SK-N-SH treated with all-trans-retinoic acid at 6 μM for 48 hours (cell line): ENCODE results near the gene CCM2L.
"Not testable (repeated sequence)": the region's sequence is repeated elsewhere in the genome, so short reads cannot be mapped to it uniquely, and the experiment has no call there.

Experiments
- ARNTL ChIP-seq: fragments of 450-650 bp; formaldehyde crosslinking; IDR thresholded peaks from 2 replicates; pipeline ENCODE4 v1.5.0; 2020; ENCODE audit warnings: low read depth, mild to moderate bottlenecking, moderate library complexity, borderline replicate concordance
- BACH2 ChIP-seq: fragments of 250-450 bp; sonication (Bioruptor Pico); IDR thresholded peaks from 2 replicates; pipeline ENCODE4 v1.9.0; 2021; ENCODE audit warnings: mild to moderate bottlenecking, borderline replicate concordance
- CSDC2 ChIP-seq: fragments of 250-450 bp; sonication (Bioruptor Pico); IDR thresholded peaks from 2 replicates; pipeline ENCODE4 v1.5.0; 2020; ENCODE audit warnings: mild to moderate bottlenecking, moderate library complexity
- GLIS3 ChIP-seq: fragments of 250-450 bp; sonication (Bioruptor Pico); IDR thresholded peaks from 2 replicates; pipeline ENCODE4 v1.5.0; 2020; ENCODE audit warnings: mild to moderate bottlenecking, moderate library complexity
- ISL1 ChIP-seq: fragments of 250-450 bp; sonication (Bioruptor Pico); IDR thresholded peaks from 2 replicates; pipeline ENCODE4 v2.1.2; 2022; ENCODE audit warnings: mild to moderate bottlenecking, moderate library complexity
- SNAI2 ChIP-seq: fragments of 250-450 bp; sonication (Bioruptor Pico); IDR thresholded peaks from 2 replicates; pipeline ENCODE4 v1.5.0; 2020; ENCODE audit warnings: mild to moderate bottlenecking, moderate library complexity
- TOX ChIP-seq: fragments of 250-450 bp; sonication (Bioruptor Pico); IDR thresholded peaks from 2 replicates; pipeline ENCODE4 v1.8.0; 2021; ENCODE audit warnings: mild to moderate bottlenecking, moderate library complexity, borderline replicate concordance
- ZFP30 ChIP-seq: fragments of 450-650 bp; formaldehyde crosslinking; IDR thresholded peaks from 2 replicates; pipeline ENCODE4 v1.5.0; 2022; ENCODE audit warnings: mild to moderate bottlenecking, moderate library complexity
- TF ChIP-seq, protein P1 (sequence below): fragments of 250-450 bp; sonication (Bioruptor Pico); IDR thresholded peaks from 2 replicates; pipeline ENCODE4 v1.8.0; 2020; ENCODE audit warnings: mild to moderate bottlenecking, moderate library complexity, borderline replicate concordance

DNA sequence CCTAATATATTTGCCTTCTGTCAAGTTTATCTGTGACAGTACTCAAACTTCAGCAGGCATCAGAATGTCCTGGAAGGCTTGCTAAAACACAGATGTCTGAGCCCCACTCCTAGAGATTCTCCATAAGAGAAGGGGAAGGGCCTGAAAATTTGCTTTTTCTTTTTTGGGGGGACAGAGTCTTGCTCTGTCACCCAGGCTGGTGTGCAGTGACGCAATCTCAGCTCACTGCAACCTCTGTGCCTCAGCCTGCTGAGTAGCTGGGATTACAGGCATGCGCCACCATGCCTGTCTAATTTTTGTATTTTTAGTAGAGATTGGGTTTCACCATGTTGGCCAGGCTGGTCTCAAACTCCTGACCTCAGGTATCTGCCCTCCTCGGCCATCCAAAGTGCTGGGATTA lies 23.5 kb downstream of the CCM2L start:
- TF ChIP-seq, protein P1, sequence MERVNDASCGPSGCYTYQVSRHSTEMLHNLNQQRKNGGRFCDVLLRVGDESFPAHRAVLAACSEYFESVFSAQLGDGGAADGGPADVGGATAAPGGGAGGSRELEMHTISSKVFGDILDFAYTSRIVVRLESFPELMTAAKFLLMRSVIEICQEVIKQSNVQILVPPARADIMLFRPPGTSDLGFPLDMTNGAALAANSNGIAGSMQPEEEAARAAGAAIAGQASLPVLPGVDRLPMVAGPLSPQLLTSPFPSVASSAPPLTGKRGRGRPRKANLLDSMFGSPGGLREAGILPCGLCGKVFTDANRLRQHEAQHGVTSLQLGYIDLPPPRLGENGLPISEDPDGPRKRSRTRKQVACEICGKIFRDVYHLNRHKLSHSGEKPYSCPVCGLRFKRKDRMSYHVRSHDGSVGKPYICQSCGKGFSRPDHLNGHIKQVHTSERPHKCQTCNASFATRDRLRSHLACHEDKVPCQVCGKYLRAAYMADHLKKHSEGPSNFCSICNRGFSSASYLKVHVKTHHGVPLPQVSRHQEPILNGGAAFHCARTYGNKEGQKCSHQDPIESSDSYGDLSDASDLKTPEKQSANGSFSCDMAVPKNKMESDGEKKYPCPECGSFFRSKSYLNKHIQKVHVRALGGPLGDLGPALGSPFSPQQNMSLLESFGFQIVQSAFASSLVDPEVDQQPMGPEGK (CRISPR knock-in tag): not testable (repeated sequence)
- not testable (repeated sequence) for TF ChIP-seq ZFP30 (CRISPR knock-in tag); ISL1 (CRISPR knock-in tag); SNAI2 (CRISPR knock-in tag); BACH2; ARNTL (CRISPR knock-in tag); GLIS3 (CRISPR knock-in tag); CSDC2 (CRISPR knock-in tag); TOX
